Measurements from ENCODE around the gene FIGNL2. TPM values are rescaled to one million over a fixed set of nuclear protein-coding genes. Genes with fewer than 3 reads are reported as not detected.
A peak's percentile ranks its signal among the peaks of the same experiment; 100 is the strongest.

FIGNL2 gene
- total and polyA plus RNA-seq, 2 donors (not counting 1 experiment from before 2014, with no cell fraction given), result 0.07 to 0.17 TPM

DNA sequence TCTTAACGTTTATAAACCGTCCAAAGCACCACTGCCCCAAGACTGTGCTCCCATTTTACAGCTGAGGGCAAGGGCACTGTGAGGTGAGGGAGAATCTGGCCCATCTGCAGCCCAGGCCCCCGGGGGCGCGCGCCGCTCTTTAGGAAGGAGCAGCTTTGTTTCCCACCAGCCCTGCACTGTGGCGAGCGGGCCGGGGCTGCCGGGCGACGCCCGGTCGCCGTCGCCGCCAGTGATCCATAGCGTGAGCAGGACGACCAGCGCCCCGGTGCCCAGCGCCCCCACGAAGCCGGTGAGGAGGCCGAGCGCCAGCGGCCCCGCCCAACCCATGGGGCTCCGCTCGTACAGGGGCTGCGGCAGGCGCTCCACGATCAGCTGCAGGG, 34.6 kb downstream of the FIGNL2 start:
- Histone ChIP-seq H3K4me1 (ENCODE audit: control insufficient read depth, extremely low read depth, insufficient read depth, low read length) (peaks cover 4% of the 10 kb centered on the region), H3K27me3 (ENCODE audit: control insufficient read depth, insufficient read depth, low read length) (no peaks in the 10 kb centered on the region), H3K4me3 (replicated peaks in 1 of 4; ENCODE audit: control extremely low read depth in 1 of 4, insufficient read depth in 1 of 4, low read depth in 3 of 4, low read length in 4 of 4) (peak overlapping the region in 1 of 4 experiments; percentile 40), H3K79me2 (ENCODE audit: control insufficient read depth, insufficient read depth, low read length) (no peaks in the 10 kb centered on the region), H3K27ac (ENCODE audit: insufficient read depth, low read length) (no peak overlapping the region), H3K9ac (ENCODE audit: insufficient read depth, low read length) (peak overlapping the region; percentile 26), H2AFZ (ENCODE audit: low read length) (no peak overlapping the region), H4K20me1 (ENCODE audit: control insufficient read depth, extremely low read depth, insufficient read depth, low read length) (no peaks in the 10 kb centered on the region), H3K4me2 (ENCODE audit: extremely low read depth, insufficient read depth, low read length) (peak overlapping the region; percentile 20), H3K9me3 (ENCODE audit: control insufficient read depth, insufficient read depth, low read depth, low read length) (no peaks in the 10 kb centered on the region), H3K36me3 (ENCODE audit: control insufficient read depth, insufficient read depth, low read length) (no peaks in the 10 kb centered on the region)
- no peak for TF ChIP-seq EZH2 (IDR thresholded peaks at IDR 0.05; ENCODE audit: low read length, missing control alignments)
- TF ChIP-seq, protein P1, sequence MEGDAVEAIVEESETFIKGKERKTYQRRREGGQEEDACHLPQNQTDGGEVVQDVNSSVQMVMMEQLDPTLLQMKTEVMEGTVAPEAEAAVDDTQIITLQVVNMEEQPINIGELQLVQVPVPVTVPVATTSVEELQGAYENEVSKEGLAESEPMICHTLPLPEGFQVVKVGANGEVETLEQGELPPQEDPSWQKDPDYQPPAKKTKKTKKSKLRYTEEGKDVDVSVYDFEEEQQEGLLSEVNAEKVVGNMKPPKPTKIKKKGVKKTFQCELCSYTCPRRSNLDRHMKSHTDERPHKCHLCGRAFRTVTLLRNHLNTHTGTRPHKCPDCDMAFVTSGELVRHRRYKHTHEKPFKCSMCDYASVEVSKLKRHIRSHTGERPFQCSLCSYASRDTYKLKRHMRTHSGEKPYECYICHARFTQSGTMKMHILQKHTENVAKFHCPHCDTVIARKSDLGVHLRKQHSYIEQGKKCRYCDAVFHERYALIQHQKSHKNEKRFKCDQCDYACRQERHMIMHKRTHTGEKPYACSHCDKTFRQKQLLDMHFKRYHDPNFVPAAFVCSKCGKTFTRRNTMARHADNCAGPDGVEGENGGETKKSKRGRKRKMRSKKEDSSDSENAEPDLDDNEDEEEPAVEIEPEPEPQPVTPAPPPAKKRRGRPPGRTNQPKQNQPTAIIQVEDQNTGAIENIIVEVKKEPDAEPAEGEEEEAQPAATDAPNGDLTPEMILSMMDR (conservative IDR thresholded peaks at IDR 0.05 in 1 of 2, IDR thresholded peaks at IDR 0.05 in 1 of 2; ENCODE audit: low read depth in 1 of 2, low read length in 2 of 2), result no peak
- no peak for DNase-seq (ENCODE audit: low read depth in 2 of 2)

DNA sequence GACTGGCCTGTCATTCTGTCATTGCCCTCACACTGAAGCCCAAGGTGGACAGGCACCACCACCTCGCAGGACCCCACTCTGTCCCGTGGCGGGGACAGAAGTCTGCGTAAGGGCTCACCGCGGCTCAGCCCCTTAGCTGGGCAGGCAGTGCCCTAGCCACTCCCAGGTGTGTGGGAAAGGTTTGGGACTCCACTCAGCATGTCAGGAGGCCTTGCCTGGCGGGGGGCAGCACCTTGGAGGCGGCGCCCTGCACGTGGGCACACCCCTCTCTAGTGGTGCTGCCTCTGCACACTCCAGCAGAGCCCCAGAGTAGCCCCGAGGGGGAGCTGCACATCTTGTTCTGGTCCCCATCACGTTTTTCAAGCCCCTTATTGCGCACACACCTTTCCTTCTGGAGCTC, 35.6 kb downstream of the FIGNL2 start:
- H3K27me3 ChIP-seq (ENCODE audit: control insufficient read depth, insufficient read depth, low read length), result no peaks in the 10 kb centered on the region
- H3K4me2 ChIP-seq (ENCODE audit: extremely low read depth, insufficient read depth, low read length), result no peak overlapping the region
- H4K20me1 ChIP-seq (ENCODE audit: control insufficient read depth, extremely low read depth, insufficient read depth, low read length), result no peaks in the 10 kb centered on the region
- H3K27ac ChIP-seq (ENCODE audit: insufficient read depth, low read length), result no peak overlapping the region
- no peak for DNase-seq (ENCODE audit: low read depth in 2 of 2)
- H2AFZ ChIP-seq (ENCODE audit: low read length), result no peak overlapping the region
- H3K9me3 ChIP-seq (ENCODE audit: control insufficient read depth, insufficient read depth, low read depth, low read length), result no peaks in the 10 kb centered on the region
- TF ChIP-seq EZH2 (IDR thresholded peaks at IDR 0.05; ENCODE audit: low read length, missing control alignments), result no peak
- TF ChIP-seq, protein P1 (conservative IDR thresholded peaks at IDR 0.05 in 1 of 2, IDR thresholded peaks at IDR 0.05 in 1 of 2; ENCODE audit: low read depth in 1 of 2, low read length in 2 of 2), result no peak
- H3K36me3 ChIP-seq (ENCODE audit: control insufficient read depth, insufficient read depth, low read length), result no peaks in the 10 kb centered on the region
- H3K4me1 ChIP-seq (ENCODE audit: control insufficient read depth, extremely low read depth, insufficient read depth, low read length), result no peaks in the 10 kb centered on the region
- H3K4me3 ChIP-seq (replicated peaks in 1 of 4; ENCODE audit: control extremely low read depth in 1 of 4, insufficient read depth in 1 of 4, low read depth in 3 of 4, low read length in 4 of 4), result no peak overlapping the region
- H3K9ac ChIP-seq (ENCODE audit: insufficient read depth, low read length), result no peak overlapping the region
- no peaks in the 10 kb centered on the region for H3K79me2 ChIP-seq (ENCODE audit: control insufficient read depth, insufficient read depth, low read length)

DNA sequence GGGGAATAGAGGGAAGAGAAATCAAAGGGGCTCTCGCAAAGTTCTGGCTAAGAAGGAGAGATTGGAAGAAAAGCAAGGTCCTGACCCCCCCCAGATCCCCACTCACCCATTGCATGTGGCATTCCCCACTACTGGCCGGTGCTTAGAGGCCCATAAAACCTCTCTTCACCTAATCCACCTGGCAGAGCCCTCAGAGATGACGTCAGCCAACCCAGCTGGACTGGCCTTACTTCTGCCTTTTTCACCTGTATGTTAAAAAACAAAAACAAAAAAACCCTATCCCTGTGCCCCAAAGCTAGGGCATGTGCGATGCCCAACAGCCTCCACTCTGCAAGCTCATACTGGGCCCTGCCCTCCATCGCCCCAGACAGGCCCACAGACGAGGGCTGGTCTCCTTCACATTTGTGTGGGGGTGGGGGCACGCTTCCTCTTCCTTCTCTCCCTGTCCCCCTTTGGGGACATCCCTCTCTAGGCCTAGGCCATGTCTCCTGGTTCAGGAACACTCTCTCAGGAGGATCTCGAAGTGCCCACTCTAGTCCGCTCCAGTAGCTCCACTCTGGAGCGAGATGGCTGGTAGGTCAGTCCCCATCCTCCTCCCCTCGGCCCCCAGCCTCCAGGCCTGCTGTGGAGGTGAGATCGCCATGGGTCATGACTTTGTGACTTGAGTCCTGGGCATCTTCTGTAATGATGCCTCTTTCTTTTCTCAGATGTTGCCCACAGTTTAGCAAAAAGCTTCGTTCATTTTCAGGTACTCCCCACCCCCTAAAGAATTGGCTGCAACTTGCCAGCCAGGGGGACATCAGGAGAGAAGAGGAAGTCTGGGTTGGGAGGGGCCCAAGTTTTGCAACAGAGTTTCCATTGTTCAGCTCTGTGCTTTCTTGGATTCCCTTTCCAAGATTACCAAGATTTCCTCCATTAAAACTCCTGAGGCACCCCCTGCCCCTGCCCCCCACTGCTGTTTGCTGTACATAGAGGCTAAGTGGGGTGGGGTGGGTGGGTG, 37.0 kb downstream of the FIGNL2 start:
- Histone ChIP-seq H3K4me2 (ENCODE audit: extremely low read depth, insufficient read depth, low read length) (no peak overlapping the region), H3K9ac (ENCODE audit: insufficient read depth, low read length) (no peak overlapping the region), H3K27ac (ENCODE audit: insufficient read depth, low read length) (no peak overlapping the region), H3K9me3 (ENCODE audit: control insufficient read depth, insufficient read depth, low read depth, low read length) (no peaks in the 10 kb centered on the region), H2AFZ (ENCODE audit: low read length) (no peak overlapping the region), H4K20me1 (ENCODE audit: control insufficient read depth, extremely low read depth, insufficient read depth, low read length) (no peaks in the 10 kb centered on the region), H3K36me3 (ENCODE audit: control insufficient read depth, insufficient read depth, low read length) (no peaks in the 10 kb centered on the region), H3K4me1 (ENCODE audit: control insufficient read depth, extremely low read depth, insufficient read depth, low read length) (no peaks in the 10 kb centered on the region), H3K27me3 (ENCODE audit: control insufficient read depth, insufficient read depth, low read length) (no peaks in the 10 kb centered on the region), H3K4me3 (replicated peaks in 1 of 4; ENCODE audit: control extremely low read depth in 1 of 4, insufficient read depth in 1 of 4, low read depth in 3 of 4, low read length in 4 of 4) (no peak overlapping the region), H3K79me2 (ENCODE audit: control insufficient read depth, insufficient read depth, low read length) (no peaks in the 10 kb centered on the region)
- DNase-seq (ENCODE audit: low read depth in 2 of 2), result no peak
- no peak for TF ChIP-seq EZH2 (IDR thresholded peaks at IDR 0.05; ENCODE audit: low read length, missing control alignments)
- TF ChIP-seq, protein P1 (conservative IDR thresholded peaks at IDR 0.05 in 1 of 2, IDR thresholded peaks at IDR 0.05 in 1 of 2; ENCODE audit: low read depth in 1 of 2, low read length in 2 of 2), result no peak
